H1 (cell line): ENCODE measurements around the gene TRMT44. TPM values are rescaled to one million over a fixed set of nuclear protein-coding genes. Genes with fewer than 3 reads are reported as not detected.

Source experiments
- CTCF ChIA-PET: fragments of 300-600 bp; sonication (Branson Sonifier 250); formaldehyde crosslinking; loops from one replicate; lab custom pipeline; 2021; ENCODE audit not compliant: partially characterized antibody; lab: Charles Lee
- POLR2A ChIA-PET: fragments of 300-600 bp; sonication (Branson Sonifier 250); formaldehyde crosslinking; loops from one replicate; lab custom pipeline; 2021; ENCODE audit warnings: inconsistent platforms; ENCODE audit not compliant: partially characterized antibody; lab: Charles Lee
- DNase-seq, 2 experiments: peaks; one replicate each; pipeline versions ENCODE4 v3.0.0 to v3.0.0-alpha.2; 2010 to 2022; ENCODE audit warnings: low spot score in 2 of 2, low read depth in 1 of 2, mixed read lengths in 1 of 2
- FAIRE-seq: peaks from 2 replicates; lab custom pipeline; 2011; peaks lifted over from hg19 to GRCh38; lab: Jason Lieb, UNC
- H2AFZ ChIP-seq: 2 replicates; pipeline ENCODE4 v1.8.1; 2012; ENCODE audit warnings: low read length, inconsistent platforms
- H2AK5ac ChIP-seq: 2 replicates; pipeline ENCODE4 v1.6.1; 2013; ENCODE audit warnings: low read depth, low read length
- H2BK120ac ChIP-seq: replicated peaks from 2 replicates; pipeline ENCODE3; 2013; ENCODE audit warnings: low read depth, low read length, inconsistent platforms
- H2BK12ac ChIP-seq: 2 replicates; pipeline ENCODE4 v1.6.1; 2013; ENCODE audit warnings: low read depth, low read length
- H2BK15ac ChIP-seq: 2 replicates; pipeline ENCODE4 v1.6.1; 2013; ENCODE audit warnings: low read length
- H2BK20ac ChIP-seq: 2 replicates; pipeline ENCODE4 v1.6.1; 2013; ENCODE audit warnings: low read length
- H2BK5ac ChIP-seq: 2 replicates; pipeline ENCODE4 v1.6.1; 2013; ENCODE audit warnings: low read depth, low read length
- H3K14ac ChIP-seq: 2 replicates; pipeline ENCODE4 v1.6.1; 2013; ENCODE audit warnings: inconsistent platforms; ENCODE audit not compliant: insufficient read length
- H3K18ac ChIP-seq: 2 replicates; pipeline ENCODE4 v1.6.1; 2013; ENCODE audit warnings: low read length; ENCODE audit errors: extremely low read depth
- H3K23ac ChIP-seq: 2 replicates; pipeline ENCODE4 v1.6.1; 2013; ENCODE audit warnings: inconsistent platforms; ENCODE audit not compliant: insufficient read length
- H3K23me2 ChIP-seq: 2 replicates; pipeline ENCODE4 v1.6.1; 2013; ENCODE audit warnings: low read depth, low read length
- H3K27ac ChIP-seq: 2 replicates; pipeline ENCODE4 v1.6.1; 2011; ENCODE audit warnings: low read depth, low read length, inconsistent platforms
- H3K27me3 ChIP-seq, 4 experiments: replicated peaks in 1 of 4; 1 replicate in 1 of 4; 2 replicates in 3 of 4; pipeline versions ENCODE4 v1.6.1 to v1.8.1; 2011 to 2013; ENCODE audit warnings: low read length in 3 of 4, mild to moderate bottlenecking in 3 of 4, inconsistent platforms in 2 of 4, mixed read lengths in 2 of 4, moderate library complexity in 1 of 4; ENCODE audit not compliant: control insufficient read depth in 3 of 4, insufficient read depth in 3 of 4; ENCODE audit errors: extremely low read depth in 1 of 4
- H3K36me3 ChIP-seq, 4 experiments: 2 replicates each; pipeline versions ENCODE4 v1.6.1 to v1.8.1; 2011 to 2013; ENCODE audit warnings: mild to moderate bottlenecking in 4 of 4, low read length in 3 of 4, moderate library complexity in 2 of 4, control low read depth in 1 of 4, inconsistent platforms in 1 of 4; ENCODE audit not compliant: insufficient read depth in 4 of 4, control insufficient read depth in 2 of 4
- H3K4ac ChIP-seq: replicated peaks from 2 replicates; pipeline ENCODE3; 2013; ENCODE audit warnings: low read length, low read depth, mixed read lengths, inconsistent platforms; ENCODE audit not compliant: insufficient read length
- H3K4me1 ChIP-seq, 4 experiments: replicated peaks in 1 of 4; 1 replicate in 1 of 4; 2 replicates in 3 of 4; pipeline versions ENCODE4 v1.6.1 to v1.8.1; 2011 to 2013; ENCODE audit warnings: low read length in 3 of 4, inconsistent platforms in 2 of 4, mixed read lengths in 1 of 4; ENCODE audit not compliant: insufficient read depth in 4 of 4, control insufficient read depth in 3 of 4
- H3K4me2 ChIP-seq, 2 experiments: 2 replicates each; pipeline versions ENCODE4 v1.6.1 to v1.8.1; 2011 to 2013; ENCODE audit warnings: low read depth in 2 of 2, low read length in 2 of 2, control low read depth in 1 of 2, inconsistent platforms in 1 of 2, mild to moderate bottlenecking in 1 of 2; ENCODE audit not compliant: insufficient read depth in 1 of 2
- H3K4me3 ChIP-seq, 4 experiments: fragments of 200-600, 300-600 bp in 1 of 4; sonication (generic), shearing (Covaris generic), sonication (Bioruptor Twin) in 1 of 4; 2 replicates each; pipeline versions ENCODE4 v1.5.1 to v1.8.1; 2011 to 2016; ENCODE audit warnings: low read length in 4 of 4, low read depth in 3 of 4, control low read depth in 2 of 4, inconsistent platforms in 2 of 4, mild to moderate bottlenecking in 2 of 4, mixed read lengths in 1 of 4, moderate library complexity in 1 of 4; ENCODE audit not compliant: insufficient read depth in 2 of 4; ENCODE audit errors: extremely low read depth in 1 of 4
- H3K56ac ChIP-seq: replicated peaks from 2 replicates; pipeline ENCODE3; 2013; ENCODE audit warnings: low read depth, mild to moderate bottlenecking, mixed read lengths, low read length, inconsistent platforms; ENCODE audit not compliant: insufficient read length
- H3K79me1 ChIP-seq: 2 replicates; pipeline ENCODE4 v1.6.1; 2013; ENCODE audit warnings: low read depth, low read length, control low read depth
- H3K79me2 ChIP-seq, 2 experiments: 2 replicates each; pipeline versions ENCODE4 v1.6.1 to v1.8.1; 2012 to 2013; ENCODE audit warnings: low read length in 2 of 2, mild to moderate bottlenecking in 2 of 2, inconsistent platforms in 1 of 2; ENCODE audit not compliant: insufficient read depth in 2 of 2, control insufficient read depth in 1 of 2
- H3K9ac ChIP-seq, 4 experiments: replicated peaks in 1 of 4; 1 replicate in 1 of 4; 2 replicates in 3 of 4; pipeline versions ENCODE4 v1.6.1 to v1.8.1; 2011 to 2013; ENCODE audit warnings: low read depth in 3 of 4, low read length in 3 of 4, control low read depth in 2 of 4, mild to moderate bottlenecking in 2 of 4, moderate library complexity in 2 of 4, inconsistent platforms in 1 of 4; ENCODE audit errors: extremely low read depth in 1 of 4
- H3K9me3 ChIP-seq, 2 experiments: 2 replicates each; pipeline versions ENCODE4 v1.6.1 to v1.8.1; 2012 to 2013; ENCODE audit warnings: mild to moderate bottlenecking in 2 of 2, moderate library complexity in 2 of 2, control low read depth in 1 of 2, inconsistent platforms in 1 of 2, low read depth in 1 of 2, low read length in 1 of 2, mixed read lengths in 1 of 2; ENCODE audit not compliant: insufficient read depth in 2 of 2
- H4K20me1 ChIP-seq, 2 experiments: replicated peaks in 1 of 2; 2 replicates each; pipeline versions ENCODE3 to v1.8.1; 2011 to 2013; ENCODE audit warnings: inconsistent platforms in 2 of 2, low read length in 2 of 2, mild to moderate bottlenecking in 1 of 2; ENCODE audit not compliant: insufficient read depth in 2 of 2, control insufficient read depth in 1 of 2
- H4K5ac ChIP-seq: 2 replicates; pipeline ENCODE4 v1.6.1; 2013; ENCODE audit warnings: low read length, low read depth, mixed read lengths, inconsistent platforms; ENCODE audit not compliant: insufficient read length
- H4K8ac ChIP-seq: 2 replicates; pipeline ENCODE4 v1.8.0; 2013; ENCODE audit warnings: mild to moderate bottlenecking, moderate library complexity, low read length, inconsistent platforms; ENCODE audit not compliant: insufficient read depth; ENCODE audit errors: extremely low read depth
- H4K91ac ChIP-seq: replicated peaks from 2 replicates; pipeline ENCODE3; 2013; ENCODE audit warnings: low read length, mixed read lengths, inconsistent platforms; ENCODE audit not compliant: insufficient read length
- GABPA ChIP-seq: IDR thresholded peaks from 2 replicates; pipeline ENCODE4 v1.6.1; 2011; ENCODE audit warnings: mild to moderate bottlenecking, low read length, moderate library complexity, borderline replicate concordance; ENCODE audit not compliant: insufficient read depth
- KDM1A ChIP-seq: fragments of 200-600, 300-600 bp; sonication (generic); IDR thresholded peaks from 2 replicates; pipeline ENCODE4 v1.7.1; 2016; ENCODE audit warnings: mild to moderate bottlenecking, low read length, borderline replicate concordance
- POLR2AphosphoS5 ChIP-seq: IDR thresholded peaks from 2 replicates; pipeline ENCODE4 v1.6.1; 2011; ENCODE audit warnings: low read depth, low read length
- SIRT6 ChIP-seq: IDR thresholded peaks from one replicate; pipeline ENCODE4 v1.7.1; 2012; ENCODE audit warnings: low read length, inconsistent platforms
- TCF12 ChIP-seq: IDR thresholded peaks from 2 replicates; pipeline ENCODE4 v1.6.1; 2011; ENCODE audit warnings: low read depth, mild to moderate bottlenecking, low read length
- WGBS, 2 experiments: shearing (Covaris generic) in 1 of 2; methylation state at CpG; one replicate each; pipeline versions ENCODE4 v1.1.6 to v1.1.7; 2013 to 2015; ENCODE audit warnings: low lambda C conversion rate in 2 of 2, mixed read lengths in 2 of 2, inconsistent platforms in 1 of 2, low coverage in 1 of 2, missing lambda C conversion rate in 1 of 2; ENCODE audit not compliant: insufficient replicate concordance in 2 of 2, insufficient coverage in 1 of 2, insufficient read length in 1 of 2; ENCODE audit errors: extremely low coverage in 1 of 2, missing lambda C conversion rate in 1 of 2; 5-methylcytosine and 5-hydroxymethylcytosine counted together
- polyA plus RNA-seq, 7 experiments: library from polyadenylated mRNA; depleted of rRNA in 3 of 7; stranded (reverse) in 5 of 7; unstranded in 2 of 7; fragments of >200 nt in 5 of 7; fragments of 200-250 nt in 2 of 7; gene quantifications; 1 replicate in 5 of 7; 2 replicates in 1 of 7; 4 replicates in 1 of 7; pipeline versions ENCODE4 v1.2.1 to v1.2.3, GENCODE V29; 2011 to 2013; ENCODE audit warnings: missing spikeins in 2 of 7, mixed read lengths in 2 of 7
- total RNA-seq: library from RNA; stranded (reverse); fragmentation: NEBNext Ultra II Directional; extraction: Animal tissue kit (Norgen Biotek cat#: 25700); gene quantifications from 2 replicates; pipeline ENCODE4 v1.2.1, GENCODE V29; 2021

The TRMT44 gene
- total and polyA plus RNA-seq, 2 of the 8 experiments (the other 6 are each of a cell fraction or from before 2014, with no cell fraction given) = 8.6 to 23.9 TPM

- FAIRE-seq = no peak
These were observed 54.5 kb downstream of the TRMT44 start for GRCh38 chr4:8494983-8495548.

More at GRCh38 chr4:8494983-8495548, 54.5 kb downstream of the TRMT44 start:
- H2BK120ac ChIP-seq = no peak overlapping the region
- H4K8ac ChIP-seq = no peak overlapping the region
- no peak overlapping the region for H2BK12ac ChIP-seq
- ChIA-PET CTCF (interaction anchor here (0.6 to 2.3 kb wide), 14 partner anchors 9 to 1813 kb away, joined by 3 to 11 read pairs (median 4); no protein-coding TSS in a partner anchor), POLR2A (interaction anchor here (1.4 kb wide), 2 partner anchors 12 to 14 kb away, joined by 3 read pairs; no protein-coding TSS in a partner anchor)
- no peaks in the 10 kb centered on the region for H3K36me3 ChIP-seq
- H2BK5ac ChIP-seq = no peak overlapping the region
- no peak overlapping the region for H4K5ac ChIP-seq
- no peaks in the 10 kb centered on the region for H3K79me2 ChIP-seq
- H4K91ac ChIP-seq = no peak overlapping the region
- H3K9ac ChIP-seq = no peak overlapping the region
- H3K23me2 ChIP-seq = no peaks in the 10 kb centered on the region
- no peak overlapping the region for H3K14ac ChIP-seq
- H4K20me1 ChIP-seq = no peaks in the 10 kb centered on the region
- H3K4me2 ChIP-seq = no peak overlapping the region
- H2AFZ ChIP-seq = no peak overlapping the region
- 89% methylated on average over 5 of the region's 5 CpGs; no CpG with 5 or more reads in 1 of the 2 experiments for WGBS, 2 experiments
- no peak for DNase-seq
- no peaks in the 10 kb centered on the region for H3K27me3 ChIP-seq
- H3K23ac ChIP-seq = no peak overlapping the region
- 0 out of 2 replicates have a peak, but pooled peaks have one; percentile 17 for TF ChIP-seq KDM1A
- no peak for TF ChIP-seq GABPA
- TF ChIP-seq TCF12 = peak; percentile 86
- no peak for TF ChIP-seq SIRT6
- TF ChIP-seq POLR2AphosphoS5 = peak; percentile 54; the same call in 1 of the 2 replicates
- H3K4me1 ChIP-seq = peaks cover 0 to 13% (median 3%) of the 10 kb centered on the region in 4 experiments; a peak in 5 of 7 replicates
- no peak overlapping the region for H3K4me3 ChIP-seq
- H3K27ac ChIP-seq = no peak overlapping the region; the same call in 1 of the 2 replicates
- H2AK5ac ChIP-seq = no peak overlapping the region
- H3K9me3 ChIP-seq = peaks cover 0 to 4% of the 10 kb centered on the region in 2 experiments; a peak in 2 of 4 replicates
- H2BK20ac ChIP-seq = no peak overlapping the region
- no peak overlapping the region for H3K56ac ChIP-seq
- H2BK15ac ChIP-seq = no peak overlapping the region; the same call in 1 of the 2 replicates
- H3K79me1 ChIP-seq = no peaks in the 10 kb centered on the region
- no peak overlapping the region for H3K4ac ChIP-seq
- no peak overlapping the region for H3K18ac ChIP-seq
